Right lobe of liver (tissue), 6 donors: Measurements from ENCODE around the gene CLCA1. TPM values are rescaled to one million over a fixed set of nuclear protein-coding genes. Genes with fewer than 3 reads are reported as not detected.

Experiments used
- ATAC-seq, 4 donors: fragments of 200-7000 bp; cut with Tn5 transposase; one replicate each; pipeline ENCODE4 v1.9.1; 2020; ENCODE audit warnings: mild to moderate bottlenecking in 4 of 4, moderate library complexity in 4 of 4
- DNase-seq, 3 donors: peaks; one replicate each; pipeline ENCODE4 v3.0.0-alpha.2; 2020
- H3K27ac ChIP-seq, 3 donors: fragments of 200-600 bp; one replicate each; pipeline ENCODE4 v1.8.0; 2022
- H3K27me3 ChIP-seq, 2 donors: fragments of 200-600 bp; one replicate each; pipeline ENCODE4 v1.8.0; 2022
- H3K36me3 ChIP-seq, 4 donors: fragments of 200-600 bp; sonication (generic) in 1 of 4; one replicate each; pipeline versions ENCODE4 v1.5.1 to v1.8.0; 2017 to 2022; ENCODE audit warnings: control low read depth in 1 of 4
- H3K4me1 ChIP-seq, 4 donors: fragments of 200-600 bp; sonication (generic) in 1 of 4; one replicate each; pipeline versions ENCODE4 v1.5.1 to v1.8.0; 2017 to 2022; ENCODE audit warnings: control low read depth in 1 of 4
- H3K4me3 ChIP-seq, 3 donors: fragments of 200-600 bp; one replicate each; pipeline ENCODE4 v1.8.0; 2022
- H3K9me3 ChIP-seq, 4 donors: fragments of 200-600 bp; sonication (generic) in 1 of 4; one replicate each; pipeline versions ENCODE4 v1.5.1 to v1.8.0; 2017 to 2022; ENCODE audit warnings: control low read depth in 1 of 4
- POLR2A ChIP-seq: fragments of 450-650 bp; IDR thresholded peaks from one replicate; pipeline ENCODE4 v1.6.1; 2017; ENCODE audit warnings: antibody characterized with exemption, mild to moderate bottlenecking
- WGBS: methylation state at CpG from one replicate; pipeline ENCODE4 v1.1.6; 2018; ENCODE audit warnings: low coverage, low lambda C conversion rate; ENCODE audit not compliant: insufficient coverage; ENCODE audit errors: missing lambda C conversion rate; 5-methylcytosine and 5-hydroxymethylcytosine counted together
- intact Hi-C, 2 donors: fragments of 100-400 bp; cut with DNase I; formaldehyde crosslinking; loops; one replicate each; pipeline versions ENCODE4 v1.11.2 to v1.14.1; 2022
- total RNA-seq, 6 experiments: library from RNA; depleted of rRNA in 2 of 6; stranded (reverse); fragments of >200 nt in 2 of 6; fragmentation: NEBNext Ultra II Directional in 3 of 6; extraction: Animal tissue kit (Norgen Biotek cat#: 25700) in 3 of 6; gene quantifications; one replicate each; pipeline versions ENCODE4 v1.1.0 to v1.2.4, GENCODE V29; 2016 to 2023
- TF ChIP-seq, protein P1 (sequence below), 4 donors: fragments of 200-600 bp in 3 of 4; fragments of 450-650 bp in 1 of 4; IDR thresholded peaks; one replicate each; pipeline versions ENCODE4 v1.5.1 to v1.8.0; 2016 to 2022; ENCODE audit warnings: antibody characterized with exemption in 4 of 4, mild to moderate bottlenecking in 2 of 4
- donor health status: DM: no; HTN: yes; CAD: no.
- donor health status: DM: no; HTN: no; CAD: no.
- donor health status: DM: no; HTN: no; CAD: no.
- donor health status: DM: no; HTN: yes; CAD: no.
- donor health status: DM: no; HTN: yes; CAD: no.

Gene CLCA1
- total RNA-seq, 6 experiments from 2014 or later: not detected

DNA sequence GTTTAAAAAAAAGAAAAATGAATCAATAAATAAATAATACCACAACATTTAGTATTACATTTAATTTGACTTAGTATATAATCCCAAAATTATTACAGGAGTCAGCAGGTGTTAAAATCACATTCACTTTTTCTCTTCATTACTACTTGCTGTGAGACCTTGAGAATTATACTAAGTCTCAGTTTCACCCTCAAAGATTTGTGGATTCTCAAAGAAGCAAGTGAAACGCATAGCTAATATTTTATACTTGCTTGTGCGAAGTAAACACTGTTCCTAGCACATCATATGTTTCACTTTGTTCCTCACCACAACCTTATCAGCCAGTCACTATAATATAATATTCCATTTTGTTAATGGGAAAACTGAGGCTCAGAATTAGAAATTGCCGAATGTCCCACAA, 4.0 kb downstream of the CLCA1 start:
- 42% methylated on average over 3 of the region's 3 CpGs for WGBS
- H3K4me1 ChIP-seq: no peaks in the 10 kb centered on the region
- H3K4me3 ChIP-seq: no peak overlapping the region
- no peak overlapping the region for H3K27ac ChIP-seq
- no peaks in the 10 kb centered on the region for H3K9me3 ChIP-seq
- H3K27me3 ChIP-seq: no peaks in the 10 kb centered on the region
- no peak for TF ChIP-seq POLR2A
- TF ChIP-seq, protein P1, sequence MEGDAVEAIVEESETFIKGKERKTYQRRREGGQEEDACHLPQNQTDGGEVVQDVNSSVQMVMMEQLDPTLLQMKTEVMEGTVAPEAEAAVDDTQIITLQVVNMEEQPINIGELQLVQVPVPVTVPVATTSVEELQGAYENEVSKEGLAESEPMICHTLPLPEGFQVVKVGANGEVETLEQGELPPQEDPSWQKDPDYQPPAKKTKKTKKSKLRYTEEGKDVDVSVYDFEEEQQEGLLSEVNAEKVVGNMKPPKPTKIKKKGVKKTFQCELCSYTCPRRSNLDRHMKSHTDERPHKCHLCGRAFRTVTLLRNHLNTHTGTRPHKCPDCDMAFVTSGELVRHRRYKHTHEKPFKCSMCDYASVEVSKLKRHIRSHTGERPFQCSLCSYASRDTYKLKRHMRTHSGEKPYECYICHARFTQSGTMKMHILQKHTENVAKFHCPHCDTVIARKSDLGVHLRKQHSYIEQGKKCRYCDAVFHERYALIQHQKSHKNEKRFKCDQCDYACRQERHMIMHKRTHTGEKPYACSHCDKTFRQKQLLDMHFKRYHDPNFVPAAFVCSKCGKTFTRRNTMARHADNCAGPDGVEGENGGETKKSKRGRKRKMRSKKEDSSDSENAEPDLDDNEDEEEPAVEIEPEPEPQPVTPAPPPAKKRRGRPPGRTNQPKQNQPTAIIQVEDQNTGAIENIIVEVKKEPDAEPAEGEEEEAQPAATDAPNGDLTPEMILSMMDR (IDR thresholded peaks at IDR 0.05): no peak
- ATAC-seq (no peak), DNase-seq (no peak)
- no peaks in the 10 kb centered on the region for H3K36me3 ChIP-seq
- intact Hi-C loops: no loop called here

DNA sequence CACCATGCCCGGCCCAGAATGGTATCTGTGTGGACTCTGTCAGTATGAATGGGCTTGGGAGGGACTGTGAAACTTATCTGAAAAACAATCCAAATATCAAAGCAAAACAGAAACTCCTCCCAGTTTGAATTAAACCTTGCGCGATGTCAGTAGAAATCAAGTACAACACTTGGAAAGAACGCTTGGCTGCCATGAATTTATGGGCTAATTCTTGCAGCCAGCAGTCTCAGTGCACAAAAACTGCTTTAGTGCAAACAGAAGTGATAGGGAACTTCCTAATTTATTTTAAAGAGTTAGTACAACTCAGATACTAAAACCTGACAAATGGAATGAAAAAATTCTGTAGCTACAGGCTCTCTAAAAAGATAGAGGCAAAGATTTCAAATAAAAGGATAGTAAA, 8.5 kb downstream of the CLCA1 start:
- ATAC-seq: no peak
- WGBS: 89% methylated on average over 4 of the region's 4 CpGs
- no peaks in the 10 kb centered on the region for H3K9me3 ChIP-seq
- H3K4me1 ChIP-seq: no peaks in the 10 kb centered on the region
- H3K4me3 ChIP-seq: no peak overlapping the region
- TF ChIP-seq POLR2A: no peak
- TF ChIP-seq, protein P1 (IDR thresholded peaks at IDR 0.05): no peak
- DNase-seq: no peak
- H3K27ac ChIP-seq: no peak overlapping the region
- no peaks in the 10 kb centered on the region for H3K36me3 ChIP-seq
- no peaks in the 10 kb centered on the region for H3K27me3 ChIP-seq
- intact Hi-C loops: no loop called here

- 74% methylated on average over 4 of the region's 4 CpGs for WGBS
- no peak for ATAC-seq
- intact Hi-C loops: no loop called here
Observed at GRCh38 chr1:86477682-86478081, 9.0 kb downstream of the CLCA1 start.

GRCh38 chr1:86478416-86479156, 9.9 kb downstream of the CLCA1 start:
- Histone ChIP-seq H3K36me3 (no peaks in the 10 kb centered on the region), H3K4me1 (no peaks in the 10 kb centered on the region), H3K27me3 (no peaks in the 10 kb centered on the region), H3K27ac (no peak overlapping the region), H3K4me3 (no peak overlapping the region), H3K9me3 (no peaks in the 10 kb centered on the region)
- TF ChIP-seq, protein P1 (IDR thresholded peaks at IDR 0.05): no peak
- no peak for TF ChIP-seq POLR2A
- ATAC-seq: no peak
- DNase-seq: no peak
- intact Hi-C loops: no loop called here
- 45% methylated on average over 5 of the region's 5 CpGs for WGBS

More at GRCh38 chr1:86477682-86478081, 9.0 kb downstream of the CLCA1 start:
- Histone ChIP-seq H3K36me3 (no peaks in the 10 kb centered on the region), H3K4me3 (no peak overlapping the region), H3K27me3 (no peaks in the 10 kb centered on the region), H3K9me3 (no peaks in the 10 kb centered on the region), H3K4me1 (no peaks in the 10 kb centered on the region), H3K27ac (no peak overlapping the region)
- no peak for TF ChIP-seq POLR2A
- DNase-seq: no peak

- WGBS: 48% methylated on average over 4 of the region's 4 CpGs
- H3K36me3 ChIP-seq: no peaks in the 10 kb centered on the region
- H3K4me3 ChIP-seq: no peak overlapping the region
- DNase-seq: no peak
- ATAC-seq: no peak
- no peak overlapping the region for H3K27ac ChIP-seq
- intact Hi-C loops: loop anchor here in 1 of 2 donors (10.0 kb wide), 1 partner anchor 107 kb away; no protein-coding TSS in a partner anchor
- no peaks in the 10 kb centered on the region for H3K9me3 ChIP-seq
- H3K27me3 ChIP-seq: no peaks in the 10 kb centered on the region
- H3K4me1 ChIP-seq: no peaks in the 10 kb centered on the region
- TF ChIP-seq, protein P1 (IDR thresholded peaks at IDR 0.05): no peak
- TF ChIP-seq POLR2A: no peak
Observed at GRCh38 chr1:86481966-86482365, 13.2 kb downstream of the CLCA1 start.
